LoVo (cell line): ENCODE data around the gene CD209.

Experiments
- DNase-seq: peaks from one replicate; pipeline ENCODE4 v3.0.0-alpha.2; 2016; ENCODE audit warnings: low spot score

The CD209 gene

GRCh38 chr19:7705387-7706187 is 41.7 kb downstream of the CD209 start:
- DNase-seq = no peak

- DNase-seq = no peak
Observed at GRCh38 chr19:7704280-7705060, 42.9 kb downstream of the CD209 start.

- DNase-seq = no peak
Observed at GRCh38 chr19:7703332-7703731, 44.0 kb downstream of the CD209 start.

DNA sequence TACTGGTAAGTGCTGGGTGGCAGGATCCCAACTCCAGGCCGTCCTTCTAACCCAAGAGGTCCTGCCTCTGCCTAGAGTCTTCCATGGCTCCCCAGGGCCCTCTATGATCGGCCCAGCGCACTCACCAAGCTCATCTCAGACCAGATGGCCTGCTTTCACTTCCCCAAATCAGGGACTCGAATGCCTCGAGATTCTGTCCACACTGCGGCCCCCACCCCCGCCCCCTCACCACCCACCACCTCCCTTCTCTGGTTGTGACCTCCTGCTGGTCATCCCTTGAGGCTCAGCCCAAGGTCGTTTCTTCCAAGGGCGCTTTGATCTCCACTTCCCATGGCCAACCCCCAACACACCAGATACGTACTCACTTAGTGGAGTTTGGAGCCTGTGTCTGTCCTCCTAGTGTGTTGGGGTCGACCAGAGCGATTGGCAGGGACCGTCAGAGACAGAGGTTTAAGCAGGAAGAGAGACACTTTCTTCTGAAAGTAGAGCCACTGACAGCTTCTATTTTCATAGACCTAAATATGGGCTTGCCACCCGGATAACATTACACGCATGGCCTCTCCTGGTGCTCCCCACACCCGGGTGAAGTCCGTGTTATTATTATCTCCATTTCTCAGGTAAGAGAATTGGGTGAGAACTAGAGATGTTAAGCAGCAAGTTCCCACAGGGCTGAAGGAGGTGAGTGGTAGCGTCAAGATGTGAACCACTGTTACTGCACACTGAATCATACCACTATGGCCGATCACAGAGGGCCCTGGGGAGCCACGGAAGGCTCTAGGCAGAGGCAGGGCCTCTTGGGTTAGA is 45.5 kb downstream of the CD209 start, which contains the start of gene FCER2:
Gene FCER2, minus strand, starts transcription at position 478 of the 804 bp plus-strand sequence. CDS start 2,371 bp downstream, outside the sequence.
- DNase-seq = no peak

DNA sequence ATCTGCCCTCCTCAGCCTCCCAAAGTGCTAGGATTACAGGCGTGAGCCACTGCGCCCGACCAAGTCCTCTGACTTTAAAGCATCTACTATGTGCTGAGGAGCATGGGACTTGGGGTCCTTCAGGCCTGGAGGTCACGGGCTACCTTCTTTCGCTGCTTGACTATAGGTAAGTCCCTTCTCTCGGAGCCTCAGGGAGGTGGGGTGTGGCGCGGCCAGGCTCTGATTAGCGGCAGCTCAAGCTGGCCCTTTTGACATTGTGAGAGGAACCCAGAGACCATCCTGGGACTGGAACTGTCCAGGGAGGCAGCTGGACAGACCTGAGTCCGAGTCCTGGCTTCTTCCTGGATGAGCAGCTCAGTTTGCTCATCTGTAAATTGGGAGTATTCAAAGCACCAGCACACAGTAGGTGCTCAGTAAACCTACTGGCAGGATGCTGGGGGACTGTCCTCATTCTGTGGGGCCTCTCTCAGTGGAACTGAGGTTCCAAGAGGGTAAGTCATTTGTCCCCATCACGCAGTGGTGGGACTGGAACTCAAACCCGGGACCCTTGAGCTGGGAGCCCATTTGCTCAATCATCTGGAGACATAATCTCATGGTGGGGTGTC is 46.2 kb downstream of the CD209 start:
- no peak for DNase-seq

DNA sequence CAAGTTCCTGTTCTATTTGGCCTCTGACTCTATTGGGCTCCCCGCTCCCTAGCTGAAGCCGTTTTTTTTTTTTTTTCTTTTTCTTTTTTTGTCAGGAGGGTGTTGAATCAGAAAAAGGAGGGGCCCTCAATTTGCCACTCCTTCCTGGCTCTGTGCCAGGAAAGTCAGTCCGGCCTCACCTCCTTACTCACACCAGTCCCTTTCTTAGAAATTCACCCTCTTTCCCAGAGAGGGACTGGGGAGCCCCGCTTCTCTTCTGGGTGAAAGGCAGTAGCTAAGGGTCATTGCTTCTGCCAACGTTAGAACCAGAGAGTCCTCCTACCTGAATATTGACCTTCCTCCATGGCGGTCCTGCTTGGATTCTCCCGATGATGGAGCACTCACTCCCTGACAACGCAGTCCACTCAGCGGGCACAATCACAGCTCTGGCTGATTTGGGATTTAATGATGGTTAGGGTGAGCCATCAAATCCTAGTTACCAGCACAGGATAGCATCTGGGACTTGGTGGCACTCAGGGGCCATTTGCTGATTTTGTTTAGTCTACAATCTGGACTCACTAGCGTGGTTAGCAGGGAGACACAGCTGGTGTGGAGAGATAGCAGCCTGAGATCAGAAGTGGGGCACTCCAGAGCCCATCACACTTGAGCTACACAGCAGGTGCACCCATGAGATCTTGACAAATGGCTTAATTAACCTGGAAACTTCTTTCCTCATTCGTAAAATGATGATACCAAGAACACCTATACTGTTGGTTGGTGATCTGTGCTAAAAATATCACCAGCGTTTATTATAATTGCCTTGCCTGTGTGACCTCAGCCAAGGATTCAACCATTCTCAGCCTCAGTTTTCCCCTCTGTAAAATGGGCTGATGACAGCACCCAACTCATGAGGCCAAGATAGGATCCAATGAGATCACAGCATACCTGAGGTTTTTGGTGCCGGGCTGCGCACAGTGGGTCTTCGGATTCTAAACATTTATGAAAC is 47.6 kb downstream of the CD209 start:
- peak; percentile 13 for DNase-seq

DNA sequence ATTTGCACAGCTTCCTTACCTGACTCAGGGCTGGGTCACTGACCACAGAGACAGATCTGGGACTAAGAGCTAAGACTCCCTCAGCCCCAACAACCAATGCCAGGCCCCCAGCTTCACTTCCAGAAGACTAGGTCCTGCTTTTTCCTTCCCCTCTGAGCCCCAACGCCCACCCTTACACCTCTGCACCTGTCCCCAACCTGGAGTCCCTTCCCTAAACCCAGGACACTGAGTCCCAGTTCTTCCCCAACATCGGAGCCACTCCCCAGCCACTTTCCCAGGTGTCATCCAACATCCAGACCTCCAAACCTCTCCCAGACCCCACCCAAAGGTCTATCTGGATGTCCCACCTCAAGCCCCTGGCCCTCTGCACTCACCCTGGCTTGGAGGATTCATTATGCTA is 48.3 kb downstream of the CD209 start:
- DNase-seq = no peak

DNA sequence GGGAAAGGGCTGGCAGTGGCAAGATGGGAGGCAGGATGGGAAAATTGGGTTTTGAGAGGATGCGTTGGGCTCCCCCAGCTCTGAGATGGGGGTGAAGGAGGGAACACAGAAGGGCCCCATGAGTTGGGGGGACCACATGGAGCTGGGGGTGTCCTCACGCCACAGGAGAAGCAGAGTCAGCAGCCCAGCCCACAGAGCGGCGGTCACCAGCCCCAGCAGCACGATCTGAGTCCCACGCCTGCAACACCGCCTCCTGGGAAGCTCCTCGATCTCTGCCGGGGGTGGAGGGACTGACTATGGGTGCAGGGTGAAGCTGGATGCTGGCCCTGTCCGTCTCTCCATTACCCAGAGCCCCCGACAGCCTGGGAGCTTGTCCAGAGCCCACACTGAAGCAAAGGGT is 48.8 kb downstream of the CD209 start:
- no peak for DNase-seq

- no peak for DNase-seq
Observed at GRCh38 chr19:7697721-7698287, 49.5 kb downstream of the CD209 start.

- DNase-seq = no peak
Observed at GRCh38 chr19:7694499-7694898, 52.8 kb downstream of the CD209 start.

- no peak for DNase-seq
Observed at GRCh38 chr19:7692417-7693088, 54.8 kb downstream of the CD209 start.

DNA sequence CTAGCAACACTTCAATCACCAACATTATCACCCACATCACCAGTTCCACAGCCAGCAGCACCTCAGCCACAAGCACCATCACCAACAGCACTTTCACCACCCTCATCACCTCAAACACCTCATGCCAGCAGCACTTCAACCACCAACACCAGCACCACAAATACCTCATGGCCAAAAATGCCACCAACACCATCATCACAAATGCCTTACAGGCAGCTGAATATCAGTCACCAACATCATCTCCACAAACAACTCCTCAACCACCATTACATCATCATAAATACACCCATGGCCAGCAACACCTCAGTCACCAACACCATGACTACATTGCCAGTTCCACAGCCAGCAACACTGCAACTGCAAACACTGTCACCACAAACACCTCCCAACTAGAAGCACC is 55.8 kb downstream of the CD209 start:
- no peak for DNase-seq

- no peak for DNase-seq
Observed at GRCh38 chr19:7690779-7691258, 56.5 kb downstream of the CD209 start.
